Panc1 (cell line): ENCODE results near the gene SMC4. TPM values are rescaled to one million over a fixed set of nuclear protein-coding genes. Genes with fewer than 3 reads are reported as not detected.

Source experiments
- ATAC-seq: fragments of 200-7000 bp; cut with Tn5 transposase; 2 replicates; pipeline ENCODE4 v1.9.1; 2020; ENCODE audit warnings: mild to moderate bottlenecking, moderate library complexity
- BruUV-seq: library from RNA; stranded (reverse); fragments of 400-500 nt; replicated peaks from 2 replicates; lab custom pipeline; 2021; lab: Mats Ljungman, UMichigan
- CTCF ChIA-PET: fragments of 300-600 bp; sonication (Branson Sonifier 250); formaldehyde crosslinking; loops from one replicate; lab custom pipeline; 2022; ENCODE audit warnings: antibody characterized with exemption; lab: Charles Lee
- POLR2A ChIA-PET: fragments of 300-600 bp; sonication (Branson Sonifier 250); formaldehyde crosslinking; loops from one replicate; lab custom pipeline; 2022; ENCODE audit warnings: antibody characterized with exemption; lab: Charles Lee
- DNase-seq: peaks from one replicate; pipeline ENCODE4 v3.0.0-alpha.2; 2010; ENCODE audit warnings: low read depth, low spot score
- H3K27ac ChIP-seq: 2 replicates; pipeline ENCODE4 v1.5.1; 2011; ENCODE audit warnings: mild to moderate bottlenecking, low read length, inconsistent platforms
- H3K27me3 ChIP-seq: fragments of 200-500 bp; sonication (Bioruptor generic); 2 replicates; pipeline ENCODE4 v1.6.0; 2014; ENCODE audit warnings: low read length, inconsistent platforms; ENCODE audit not compliant: control insufficient read depth, insufficient read depth
- H3K36me3 ChIP-seq: fragments of 200-500 bp; sonication (Bioruptor generic); 2 replicates; pipeline ENCODE4 v1.5.1; 2014; ENCODE audit warnings: inconsistent platforms, mild to moderate bottlenecking, low read length, moderate library complexity; ENCODE audit not compliant: control insufficient read depth, insufficient read depth
- H3K4me1 ChIP-seq: 2 replicates; pipeline ENCODE4 v1.5.1; 2011; ENCODE audit warnings: inconsistent platforms, mild to moderate bottlenecking, low read length, moderate library complexity; ENCODE audit not compliant: control insufficient read depth, insufficient read depth
- H3K4me3 ChIP-seq, 2 experiments: 2 replicates each; pipeline ENCODE4 v1.5.1; 2011 to 2012; ENCODE audit warnings: low read depth in 2 of 2, low read length in 2 of 2, mild to moderate bottlenecking in 2 of 2, inconsistent platforms in 1 of 2, moderate library complexity in 1 of 2
- H3K9me3 ChIP-seq: fragments of 200-500 bp; sonication (Bioruptor generic); 2 replicates; pipeline ENCODE4 v1.5.1; 2014; ENCODE audit warnings: low read depth, mild to moderate bottlenecking, inconsistent platforms, low read length, moderate library complexity; ENCODE audit not compliant: control insufficient read depth, insufficient read depth
- CTCF ChIP-seq: fragments of 450-650 bp; IDR thresholded peaks from 2 replicates; pipeline ENCODE4 v1.5.1; 2017; ENCODE audit warnings: mild to moderate bottlenecking
- POLR2AphosphoS5 ChIP-seq: IDR thresholded peaks from 2 replicates; pipeline ENCODE4 v1.6.1; 2012; ENCODE audit warnings: mild to moderate bottlenecking, low read depth, low read length, moderate library complexity
- SIN3A ChIP-seq: IDR thresholded peaks from 2 replicates; pipeline ENCODE4 v1.6.1; 2012; ENCODE audit warnings: low read depth, mild to moderate bottlenecking, low read length, moderate library complexity, borderline replicate concordance; ENCODE audit not compliant: insufficient read depth
- TCF7L2 ChIP-seq: IDR thresholded peaks from 2 replicates; pipeline ENCODE4 v1.6.1; 2011; ENCODE audit warnings: mild to moderate bottlenecking, low read depth, low read length, inconsistent platforms
- in situ Hi-C: cut with HindIII; loops from 2 replicates; pipeline ENCODE4 v1.10.0; 2016; ENCODE audit warnings: low sequenced_read_pairs, low pct_unique_long_range_greater_than_20kb
- intact Hi-C: fragments of 100-400 bp; cut with micrococcal nuclease; formaldehyde crosslinking; loops from one replicate; pipeline ENCODE4 v1.10.0; 2022; ENCODE audit not compliant: unreplicated experiment
- total RNA-seq: library from RNA; stranded (reverse); gene quantifications from one replicate; pipeline ENCODE4 v1.2.1, GENCODE V29; 2021; ENCODE audit not compliant: unreplicated experiment
- TF ChIP-seq, protein P1 (sequence below), 2 experiments: IDR thresholded peaks; 2 replicates each; pipeline ENCODE4 v1.6.1; 2011 to 2012; ENCODE audit warnings: low read depth in 2 of 2, control low read depth in 1 of 2, low read length in 1 of 2, mild to moderate bottlenecking in 1 of 2, moderate library complexity in 1 of 2; ENCODE audit not compliant: insufficient read depth in 1 of 2

Gene SMC4
- total RNA-seq, 1 experiment from 2014 or later, result 160 TPM

DNA sequence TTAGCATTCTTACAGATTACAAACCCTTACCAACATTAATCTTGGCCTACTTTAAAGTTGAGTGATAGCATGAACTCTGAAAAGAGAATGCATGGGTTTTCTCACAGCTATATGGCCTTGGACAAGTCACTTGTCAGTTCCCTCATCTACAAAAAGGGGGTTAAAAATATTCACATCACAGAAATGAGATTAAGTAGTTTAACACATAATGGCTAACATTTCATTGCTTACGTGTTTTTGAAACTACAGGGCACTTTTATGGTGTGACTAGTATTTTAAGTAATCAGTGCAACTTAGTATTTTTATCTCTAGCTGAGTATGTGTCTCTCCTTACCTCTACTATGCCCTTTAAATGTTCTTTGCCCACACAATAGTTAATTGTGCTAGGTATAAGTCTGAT, 36.3 kb downstream of the SMC4 start:
- no peak; the same call in 1 of the 2 replicates for ATAC-seq
- no TSS peak for BruUV-seq
- in situ Hi-C loops (no loop called here), intact Hi-C loops (no loop called here)
- ChIA-PET CTCF (no interaction called here), POLR2A (no interaction called here)
- DNase-seq, result no peak
- Histone ChIP-seq H3K4me3 (no peak overlapping the region), H3K27ac (no peak overlapping the region), H3K4me1 (no peaks in the 10 kb centered on the region), H3K9me3 (no peaks in the 10 kb centered on the region), H3K36me3 (peaks cover 61% of the 10 kb centered on the region), H3K27me3 (no peaks in the 10 kb centered on the region)
- TF ChIP-seq, protein P1, sequence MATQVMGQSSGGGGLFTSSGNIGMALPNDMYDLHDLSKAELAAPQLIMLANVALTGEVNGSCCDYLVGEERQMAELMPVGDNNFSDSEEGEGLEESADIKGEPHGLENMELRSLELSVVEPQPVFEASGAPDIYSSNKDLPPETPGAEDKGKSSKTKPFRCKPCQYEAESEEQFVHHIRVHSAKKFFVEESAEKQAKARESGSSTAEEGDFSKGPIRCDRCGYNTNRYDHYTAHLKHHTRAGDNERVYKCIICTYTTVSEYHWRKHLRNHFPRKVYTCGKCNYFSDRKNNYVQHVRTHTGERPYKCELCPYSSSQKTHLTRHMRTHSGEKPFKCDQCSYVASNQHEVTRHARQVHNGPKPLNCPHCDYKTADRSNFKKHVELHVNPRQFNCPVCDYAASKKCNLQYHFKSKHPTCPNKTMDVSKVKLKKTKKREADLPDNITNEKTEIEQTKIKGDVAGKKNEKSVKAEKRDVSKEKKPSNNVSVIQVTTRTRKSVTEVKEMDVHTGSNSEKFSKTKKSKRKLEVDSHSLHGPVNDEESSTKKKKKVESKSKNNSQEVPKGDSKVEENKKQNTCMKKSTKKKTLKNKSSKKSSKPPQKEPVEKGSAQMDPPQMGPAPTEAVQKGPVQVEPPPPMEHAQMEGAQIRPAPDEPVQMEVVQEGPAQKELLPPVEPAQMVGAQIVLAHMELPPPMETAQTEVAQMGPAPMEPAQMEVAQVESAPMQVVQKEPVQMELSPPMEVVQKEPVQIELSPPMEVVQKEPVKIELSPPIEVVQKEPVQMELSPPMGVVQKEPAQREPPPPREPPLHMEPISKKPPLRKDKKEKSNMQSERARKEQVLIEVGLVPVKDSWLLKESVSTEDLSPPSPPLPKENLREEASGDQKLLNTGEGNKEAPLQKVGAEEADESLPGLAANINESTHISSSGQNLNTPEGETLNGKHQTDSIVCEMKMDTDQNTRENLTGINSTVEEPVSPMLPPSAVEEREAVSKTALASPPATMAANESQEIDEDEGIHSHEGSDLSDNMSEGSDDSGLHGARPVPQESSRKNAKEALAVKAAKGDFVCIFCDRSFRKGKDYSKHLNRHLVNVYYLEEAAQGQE (IDR thresholded peaks at IDR 0.05; ENCODE audit: insufficient read depth in 1 of 2, low read depth in 2 of 2, low read length in 1 of 2), result no peak
- TF ChIP-seq SIN3A (no peak), POLR2AphosphoS5 (no peak)

- no peaks in the 10 kb centered on the region for H3K4me1 ChIP-seq
- H3K36me3 ChIP-seq, result peaks cover 52% of the 10 kb centered on the region
- DNase-seq (no peak), ATAC-seq (peak; percentile 20; the same call in 1 of the 2 replicates)
- H3K27ac ChIP-seq, result no peak overlapping the region
- CTCF ChIA-PET, result no interaction called here
- no TSS peak for BruUV-seq
- H3K9me3 ChIP-seq, result no peaks in the 10 kb centered on the region
- H3K27me3 ChIP-seq, result no peaks in the 10 kb centered on the region
- in situ Hi-C loops, result no loop called here
- intact Hi-C loops, result no loop called here
- POLR2A ChIA-PET, result no interaction called here
- TF ChIP-seq, protein P1 (IDR thresholded peaks at IDR 0.05; ENCODE audit: insufficient read depth in 1 of 2, low read depth in 2 of 2, low read length in 1 of 2), result no peak
- TF ChIP-seq POLR2AphosphoS5, result 0 out of 2 replicates have a peak, but pooled peaks have one; percentile 41
- H3K4me3 ChIP-seq, result no peak overlapping the region
These were observed 37.6 kb downstream of the SMC4 start for GRCh38 chr3:160437083-160437455.

DNA sequence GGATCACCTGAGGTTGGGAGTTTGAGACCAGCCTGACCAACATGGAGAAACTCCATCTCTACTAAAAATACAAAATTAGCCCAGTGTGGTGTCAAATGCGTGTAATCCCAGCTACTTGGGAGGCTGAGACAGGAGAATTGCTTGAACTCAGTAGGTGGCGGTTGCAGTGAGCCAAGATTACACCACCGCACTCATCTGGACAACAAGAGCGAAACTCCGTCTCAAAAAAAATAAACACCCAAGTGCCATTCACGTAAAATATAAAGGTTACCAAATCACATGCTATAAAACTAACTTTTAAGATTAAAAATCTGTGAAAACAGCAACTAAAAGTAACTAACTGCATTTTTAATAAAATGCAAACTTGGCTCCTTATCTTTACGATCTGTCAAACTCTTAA, 41.2 kb downstream of the SMC4 start:
- no peak overlapping the region for H3K4me3 ChIP-seq
- DNase-seq (no peak), ATAC-seq (no peak)
- no TSS peak for BruUV-seq
- TF ChIP-seq, protein P1 (IDR thresholded peaks at IDR 0.05; ENCODE audit: insufficient read depth in 1 of 2, low read depth in 2 of 2, low read length in 1 of 2), result no peak
- TF ChIP-seq SIN3A, result no peak
- TF ChIP-seq POLR2AphosphoS5, result no peak
- no peak for TF ChIP-seq CTCF
- TF ChIP-seq TCF7L2, result no peak
- H3K4me1 ChIP-seq, result no peaks in the 10 kb centered on the region
- H3K27ac ChIP-seq, result no peak overlapping the region
- POLR2A ChIA-PET, result no interaction called here
- CTCF ChIA-PET, result no interaction called here
- H3K27me3 ChIP-seq, result no peaks in the 10 kb centered on the region
- peaks cover 20% of the 10 kb centered on the region for H3K36me3 ChIP-seq
- H3K9me3 ChIP-seq, result no peaks in the 10 kb centered on the region
- intact Hi-C loops, result no loop called here
- in situ Hi-C loops, result no loop called here
